Fibroblast of mammary gland (primary cell): Measurements from ENCODE around the gene ITIH6.
"Not testable (repeated sequence)": the region's sequence is repeated elsewhere in the genome, so short reads cannot be mapped to it uniquely, and the experiment has no call there.

ENCODE experiments used
- DNase-seq: peaks from one replicate; pipeline ENCODE4 v3.0.0-alpha.2; 2010; ENCODE audit warnings: low read depth
- H3K4me3 ChIP-seq: 2 replicates; pipeline ENCODE4 v1.5.1; 2011; ENCODE audit warnings: low read depth, mild to moderate bottlenecking, low read length, moderate library complexity; ENCODE audit not compliant: control insufficient read depth
- CTCF ChIP-seq: conservative IDR thresholded peaks from 2 replicates; pipeline ENCODE4 v1.5.1; 2011; ENCODE audit warnings: low read depth, low read length, inconsistent platforms; ENCODE audit not compliant: control insufficient read depth, insufficient read depth

ITIH6 gene

GRCh38 chrX:54808109-54808604 lies 10.1 kb upstream of the ITIH6 start:
- peak; percentile 19 for DNase-seq
- no peak for TF ChIP-seq CTCF
- H3K4me3 ChIP-seq = peak overlapping the region; percentile 75

- TF ChIP-seq CTCF = no peak
- DNase-seq = peak; percentile 3
- peak within 1 kb of the TSS; percentile 75 for H3K4me3 ChIP-seq
Observed at GRCh38 chrX:54807524-54808108, 9.6 kb upstream of the ITIH6 start, which contains the start of gene MAGED2. Gene MAGED2 (plus strand): TSS chrX:54807745. CDS start chrX:54809332, 1,587 bp downstream.

GRCh38 chrX:54799046-54799445 lies 991 bp upstream of the ITIH6 start:
- DNase-seq = no peak
- H3K4me3 ChIP-seq = no peak overlapping the region
- TF ChIP-seq CTCF = no peak

GRCh38 chrX:54794795-54795194 lies 3.3 kb downstream of the ITIH6 start:
- H3K4me3 ChIP-seq = no peak overlapping the region
- no peak for DNase-seq
- TF ChIP-seq CTCF = no peak

GRCh38 chrX:54794028-54794427 lies 4.0 kb downstream of the ITIH6 start:
- no peak overlapping the region for H3K4me3 ChIP-seq
- no peak for TF ChIP-seq CTCF
- no peak for DNase-seq

GRCh38 chrX:54789405-54789804 lies 8.7 kb downstream of the ITIH6 start:
- H3K4me3 ChIP-seq = not testable (repeated sequence)

GRCh38 chrX:54788446-54788845 lies 9.6 kb downstream of the ITIH6 start:
- no peak for DNase-seq
- no peak overlapping the region for H3K4me3 ChIP-seq
- TF ChIP-seq CTCF = no peak

More at GRCh38 chrX:54789405-54789804, 8.7 kb downstream of the ITIH6 start:
- not testable (repeated sequence) for DNase-seq
